Uterus (tissue), 2 donors: ENCODE data around the gene TBCA.

ENCODE experiments used
- POLR2A ChIP-seq, 2 donors: fragments of 450-650 bp; IDR thresholded peaks; one replicate each; pipeline ENCODE4 v1.6.1; 2016; ENCODE audit warnings: antibody characterized with exemption in 2 of 2, mild to moderate bottlenecking in 1 of 2, moderate library complexity in 1 of 2
- TF ChIP-seq, protein P1 (sequence below), 4 experiments: fragments of 200-600 bp in 2 of 4; fragments of 450-650 bp in 2 of 4; sonication (generic) in 2 of 4; IDR thresholded peaks; one replicate each; pipeline ENCODE4 v1.5.1; 2016 to 2019; ENCODE audit warnings: antibody characterized with exemption in 4 of 4, mild to moderate bottlenecking in 2 of 4, moderate library complexity in 1 of 4

DNA sequence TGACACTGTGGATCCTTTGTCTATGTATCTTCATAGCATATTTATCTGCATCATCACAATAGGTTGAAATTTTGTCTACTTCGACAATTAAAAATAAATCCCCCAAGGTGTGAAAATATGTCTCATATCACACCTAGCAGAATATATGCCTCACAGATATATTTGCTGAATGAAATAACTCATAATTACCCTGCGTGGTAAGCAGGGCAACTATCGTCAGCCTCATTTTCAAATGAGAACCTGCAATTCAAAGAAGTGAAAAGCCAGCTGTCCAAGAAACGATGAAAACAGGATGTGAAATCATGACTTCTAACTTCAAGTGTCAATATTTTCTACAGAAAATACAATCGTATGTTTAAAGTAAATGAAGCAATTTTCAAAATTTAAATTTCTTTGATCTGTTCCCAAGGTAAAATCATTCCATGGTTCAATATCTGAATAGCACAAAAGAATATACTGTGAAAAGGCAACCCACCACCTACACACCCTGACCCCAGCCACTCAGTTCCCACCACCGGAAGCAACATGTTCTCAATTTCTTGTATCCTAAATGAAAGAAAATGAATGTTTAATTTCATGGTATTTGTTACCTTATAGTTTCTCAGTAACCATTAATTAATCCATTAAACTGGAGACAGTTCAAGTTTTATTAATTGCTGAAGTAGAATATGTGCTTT, 57.1 kb downstream of the TBCA start:
- TF ChIP-seq, protein P1, sequence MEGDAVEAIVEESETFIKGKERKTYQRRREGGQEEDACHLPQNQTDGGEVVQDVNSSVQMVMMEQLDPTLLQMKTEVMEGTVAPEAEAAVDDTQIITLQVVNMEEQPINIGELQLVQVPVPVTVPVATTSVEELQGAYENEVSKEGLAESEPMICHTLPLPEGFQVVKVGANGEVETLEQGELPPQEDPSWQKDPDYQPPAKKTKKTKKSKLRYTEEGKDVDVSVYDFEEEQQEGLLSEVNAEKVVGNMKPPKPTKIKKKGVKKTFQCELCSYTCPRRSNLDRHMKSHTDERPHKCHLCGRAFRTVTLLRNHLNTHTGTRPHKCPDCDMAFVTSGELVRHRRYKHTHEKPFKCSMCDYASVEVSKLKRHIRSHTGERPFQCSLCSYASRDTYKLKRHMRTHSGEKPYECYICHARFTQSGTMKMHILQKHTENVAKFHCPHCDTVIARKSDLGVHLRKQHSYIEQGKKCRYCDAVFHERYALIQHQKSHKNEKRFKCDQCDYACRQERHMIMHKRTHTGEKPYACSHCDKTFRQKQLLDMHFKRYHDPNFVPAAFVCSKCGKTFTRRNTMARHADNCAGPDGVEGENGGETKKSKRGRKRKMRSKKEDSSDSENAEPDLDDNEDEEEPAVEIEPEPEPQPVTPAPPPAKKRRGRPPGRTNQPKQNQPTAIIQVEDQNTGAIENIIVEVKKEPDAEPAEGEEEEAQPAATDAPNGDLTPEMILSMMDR (IDR thresholded peaks at IDR 0.05) = no peak
- no peak for TF ChIP-seq POLR2A (IDR thresholded peaks at IDR 0.05)
